ENCODE measurements around the gene KCNJ4.

KCNJ4 gene

GRCh38 chr22:38448945-38449745 lies 5.9 kb downstream of the KCNJ4 start:
- no peak for TF ChIP-seq CTCF (IDR thresholded peaks at IDR 0.05)

GRCh38 chr22:38446018-38446601 lies 8.9 kb downstream of the KCNJ4 start:
- no peak for TF ChIP-seq CTCF (IDR thresholded peaks at IDR 0.05)

- no peak for TF ChIP-seq CTCF (IDR thresholded peaks at IDR 0.05)
Observed at GRCh38 chr22:38444783-38445182, 10.2 kb downstream of the KCNJ4 start.

GRCh38 chr22:38443628-38444521 lies 11.1 kb downstream of the KCNJ4 start:
- no peak for TF ChIP-seq CTCF (IDR thresholded peaks at IDR 0.05)

- no peak for TF ChIP-seq CTCF (IDR thresholded peaks at IDR 0.05)
Observed at GRCh38 chr22:38442967-38443627, 11.9 kb downstream of the KCNJ4 start.

- TF ChIP-seq CTCF (IDR thresholded peaks at IDR 0.05), result no peak
Observed at GRCh38 chr22:38441620-38442287, 13.2 kb downstream of the KCNJ4 start.
